ENCODE data around the gene MDK.

The MDK gene

GRCh38 chr11:46381048-46381818 is at the start of gene MDK:
Gene MDK, plus strand, starts transcription at chr11:46381669. Its CDS starts 389 bp downstream, at chr11:46382058.
- no peak for DNase-seq (ENCODE audit: low read depth)
- H3K4me3 ChIP-seq (ENCODE audit: low read depth, low read length) = peak within 1 kb of the TSS; percentile 54
- TF ChIP-seq CTCF (IDR thresholded peaks at IDR 0.05; ENCODE audit: low read depth, low read length, missing control alignments) = no peak

GRCh38 chr11:46332093-46332567 is 49.3 kb upstream of the MDK start:
- H3K4me3 ChIP-seq (ENCODE audit: low read depth, low read length) = no peak overlapping the region
- no peak for DNase-seq (ENCODE audit: low read depth)
- no peak for TF ChIP-seq CTCF (IDR thresholded peaks at IDR 0.05; ENCODE audit: low read depth, low read length, missing control alignments)

- peak overlapping the region; percentile 24; the same call in 1 of the 2 replicates for H3K4me3 ChIP-seq (ENCODE audit: low read depth, low read length)
- TF ChIP-seq CTCF (IDR thresholded peaks at IDR 0.05; ENCODE audit: low read depth, low read length, missing control alignments) = no peak
- DNase-seq (ENCODE audit: low read depth) = no peak
Observed at GRCh38 chr11:46332568-46333393, 48.7 kb upstream of the MDK start.

- no peak for TF ChIP-seq CTCF (IDR thresholded peaks at IDR 0.05; ENCODE audit: low read depth, low read length, missing control alignments)
- H3K4me3 ChIP-seq (ENCODE audit: low read depth, low read length) = peak overlapping the region; percentile 8; the same call in 1 of the 2 replicates
- no peak for DNase-seq (ENCODE audit: low read depth)
Observed at GRCh38 chr11:46333394-46333947, 48.0 kb upstream of the MDK start.

- DNase-seq (ENCODE audit: low read depth) = no peak
- TF ChIP-seq CTCF (IDR thresholded peaks at IDR 0.05; ENCODE audit: low read depth, low read length, missing control alignments) = no peak
Observed at GRCh38 chr11:46334211-46334610, 47.3 kb upstream of the MDK start.

GRCh38 chr11:46335271-46335670 is 46.2 kb upstream of the MDK start:
- no peak overlapping the region for H3K4me3 ChIP-seq (ENCODE audit: low read depth, low read length)
- no peak for TF ChIP-seq CTCF (IDR thresholded peaks at IDR 0.05; ENCODE audit: low read depth, low read length, missing control alignments)
- DNase-seq (ENCODE audit: low read depth) = no peak

More at GRCh38 chr11:46334211-46334610, 47.3 kb upstream of the MDK start:
- H3K4me3 ChIP-seq (ENCODE audit: low read depth, low read length) = no peak overlapping the region

All from GM12864 (cell line).